Measurements from ENCODE around the gene PBX1.

GRCh38 chr1:164702216-164702615 lies 143.2 kb downstream of the PBX1 start:
- no peak for TF ChIP-seq CTCF (conservative IDR thresholded peaks at IDR 0.05; ENCODE audit: low read depth, low read length)
- TF ChIP-seq MXI1 (IDR thresholded peaks at IDR 0.05; ENCODE audit: borderline replicate concordance, low read depth, low read length): no peak
- no peak for TF ChIP-seq POLR2A (IDR thresholded peaks at IDR 0.05; ENCODE audit: low read depth, low read length)
- no peak for TF ChIP-seq RCOR1 (IDR thresholded peaks at IDR 0.05; ENCODE audit: insufficient replicate concordance, low read length)
- TF ChIP-seq RFX5 (IDR thresholded peaks at IDR 0.05; ENCODE audit: low read depth, low read length): no peak
- no peak for TF ChIP-seq MAFK (IDR thresholded peaks at IDR 0.05; ENCODE audit: low read depth, low read length)
- no peak for TF ChIP-seq CHD1 (IDR thresholded peaks at IDR 0.05; ENCODE audit: low read depth, low read length)
- TF ChIP-seq SMC3 (IDR thresholded peaks at IDR 0.05; ENCODE audit: low read depth, low read length): no peak
- no peak for TF ChIP-seq CEBPB (IDR thresholded peaks at IDR 0.05; ENCODE audit: low read depth, low read length)
- no peak for TF ChIP-seq USF2 (IDR thresholded peaks at IDR 0.05; ENCODE audit: low read depth, low read length)
- no peak for TF ChIP-seq RAD21 (IDR thresholded peaks at IDR 0.05; ENCODE audit: low read length)
- no peak for TF ChIP-seq FOS (IDR thresholded peaks at IDR 0.05; ENCODE audit: low read depth, low read length)
- TF ChIP-seq MAZ (IDR thresholded peaks at IDR 0.05; ENCODE audit: borderline replicate concordance, low read depth, low read length): no peak
